ENCODE data around the gene NRXN2.

GRCh38 chr11:64659417-64660144 lies 63.4 kb downstream of the NRXN2 start:
- TF ChIP-seq POLR2A (IDR thresholded peaks at IDR 0.05; ENCODE audit: low read length): no peak
- TF ChIP-seq GATA1 (IDR thresholded peaks at IDR 0.05; ENCODE audit: low read depth, low read length): no peak
